GM12878 (cell line): ENCODE results near the gene THAP2. TPM values are rescaled to one million over a fixed set of nuclear protein-coding genes. Genes with fewer than 3 reads are reported as not detected.
A peak's percentile ranks its signal among the peaks of the same experiment; 100 is the strongest.

Experiments
- ATAC-seq: fragments of 200-7000 bp; cut with Tn5 transposase; 3 replicates; pipeline ENCODE4 v1.9.1; 2020; ENCODE audit warnings: mild to moderate bottlenecking, moderate library complexity
- BruUV-seq: library from RNA; stranded (reverse); fragments of 400-500 nt; replicated peaks from 2 replicates; lab custom pipeline; 2021; lab: Mats Ljungman, UMichigan
- CTCF ChIA-PET: fragments of 300-600 bp; sonication (Branson Sonifier 250); formaldehyde crosslinking; extraction: SDS; loops from one replicate; lab custom pipeline; 2021; ENCODE audit warnings: inconsistent platforms; lab: Yijun Ruan, JAX
- POLR2A ChIA-PET: fragments of 350-600 bp; formaldehyde crosslinking; extraction: SDS; loops from one replicate; lab custom pipeline; 2021; ENCODE audit warnings: inconsistent platforms; lab: Charles Lee
- RAD21 ChIA-PET: fragments of 300-600 bp; sonication (Branson Sonifier 250); formaldehyde crosslinking; loops from one replicate; lab custom pipeline; 2023; ENCODE audit warnings: antibody characterized with exemption; ENCODE audit not compliant: unreplicated experiment; lab: Charles Lee
- SMC1A ChIA-PET: fragments of 300-600 bp; sonication (Branson Sonifier 250); formaldehyde crosslinking; loops from one replicate; lab custom pipeline; 2023; ENCODE audit not compliant: unreplicated experiment, uncharacterized antibody; lab: Charles Lee
- DNase-seq: peaks from one replicate; pipeline ENCODE4 v3.0.0-alpha.2; 2011; ENCODE audit warnings: low read depth, low spot score
- FAIRE-seq: peaks from 3 replicates; lab custom pipeline; 2011; peaks lifted over from hg19 to GRCh38; lab: Jason Lieb, UNC
- H2AFZ ChIP-seq: 2 replicates; pipeline ENCODE4 v1.6.0; 2011; ENCODE audit warnings: low read depth, low read length, control low read depth; ENCODE audit not compliant: control insufficient read depth
- H3K27ac ChIP-seq: 2 replicates; pipeline ENCODE4 v1.5.1; 2011; ENCODE audit warnings: control low read depth; ENCODE audit not compliant: control insufficient read depth, insufficient read depth
- H3K27me3 ChIP-seq, 2 experiments: replicated peaks in 1 of 2; 2 replicates each; pipeline versions ENCODE4 v1.6.0 to v1.6.1; 2011; ENCODE audit warnings: low read length in 1 of 2; ENCODE audit not compliant: control insufficient read depth in 2 of 2, insufficient read depth in 2 of 2
- H3K36me3 ChIP-seq, 2 experiments: 2 replicates each; pipeline ENCODE4 v1.5.1; 2011; ENCODE audit warnings: low read length in 1 of 2; ENCODE audit not compliant: control insufficient read depth in 2 of 2, insufficient read depth in 2 of 2
- H3K4me1 ChIP-seq: 2 replicates; pipeline ENCODE4 v1.6.1; 2011; ENCODE audit warnings: mild to moderate bottlenecking, low read length, moderate library complexity, mixed read lengths; ENCODE audit not compliant: control insufficient read depth, insufficient read depth
- H3K4me2 ChIP-seq: 2 replicates; pipeline ENCODE4 v1.6.0; 2011; ENCODE audit warnings: control low read depth; ENCODE audit not compliant: control insufficient read depth, insufficient read depth
- H3K4me3 ChIP-seq: fragments of 200-600 bp; sonication (generic); 2 replicates; pipeline ENCODE4 v1.5.1; 2016
- H3K79me2 ChIP-seq: 2 replicates; pipeline ENCODE4 v1.6.0; 2011; ENCODE audit warnings: low read length; ENCODE audit not compliant: control insufficient read depth, insufficient read depth
- H3K9ac ChIP-seq: 2 replicates; pipeline ENCODE4 v1.8.0; 2011; ENCODE audit warnings: low read length, control low read depth, mixed read lengths; ENCODE audit not compliant: control insufficient read depth, insufficient read depth
- H3K9me3 ChIP-seq: replicated peaks from 3 replicates; pipeline ENCODE4 v1.5.1; 2011; ENCODE audit warnings: mild to moderate bottlenecking, low read length; ENCODE audit not compliant: control insufficient read depth, insufficient read depth
- H4K20me1 ChIP-seq: 2 replicates; pipeline ENCODE4 v1.6.0; 2011; ENCODE audit not compliant: control insufficient read depth, insufficient read depth
- KLF5 ChIP-seq: fragments of 450-650 bp; IDR thresholded peaks from 2 replicates; pipeline ENCODE4 v1.6.1; 2014; ENCODE audit warnings: mild to moderate bottlenecking; ENCODE audit not compliant: partially characterized antibody
- RAD21 ChIP-seq: IDR thresholded peaks from 2 replicates; pipeline ENCODE4 v1.6.1; 2011; ENCODE audit warnings: mild to moderate bottlenecking, low read depth, low read length, moderate library complexity; ENCODE audit not compliant: insufficient read depth
- SMC3 ChIP-seq: IDR thresholded peaks from 2 replicates; pipeline ENCODE4 v1.6.1; 2011; ENCODE audit warnings: low read length, improper control_type of control experiment, borderline replicate concordance
- WGBS: methylation state at CpG from one replicate; pipeline ENCODE4 v1.1.6; 2016; ENCODE audit warnings: low lambda C conversion rate; ENCODE audit not compliant: insufficient replicate concordance, insufficient coverage; ENCODE audit errors: missing lambda C conversion rate; 5-methylcytosine and 5-hydroxymethylcytosine counted together
- in situ Hi-C: fragments of 300-500 bp; cut with MboI; formaldehyde crosslinking; loops from 9 replicates; pipeline ENCODE4 v1.14.3; 2018; ENCODE audit warnings: mixed read lengths
- intact Hi-C: fragments of 100-400 bp; cut with micrococcal nuclease; formaldehyde crosslinking; loops from one replicate; pipeline ENCODE4 v1.14.2; 2022; ENCODE audit not compliant: unreplicated experiment
- polyA plus RNA-seq, 11 experiments: library from polyadenylated mRNA; depleted of rRNA in 4 of 11; unstranded in 6 of 11; stranded (reverse) in 5 of 11; fragments of >200 nt; fragmentation: Nextera tagmentation in 4 of 11; fragmentation: Illumina TruSeq in 1 of 11; extraction: Ambion mirVana in 4 of 11; extraction: Trizol in 1 of 11; gene quantifications; 1 replicate in 1 of 11; 2 replicates in 10 of 11; pipeline versions ENCODE4 v1.2.1 to v1.2.3, GENCODE V29; 2011 to 2016; ENCODE audit warnings: inconsistent platforms in 2 of 11, missing spikeins in 2 of 11, low read depth in 1 of 11
- total RNA-seq, 4 experiments: library from RNA; depleted of rRNA in 3 of 4; stranded (reverse); fragments of >200 nt in 3 of 4; fragmentation: Illumina TruSeq in 1 of 4; extraction: Trizol in 1 of 4; gene quantifications; 2 replicates each; pipeline versions ENCODE4 v1.2.1 to v1.2.3, GENCODE V29; 2013 to 2021
- TF ChIP-seq, protein P1 (sequence below): IDR thresholded peaks from 2 replicates; pipeline ENCODE4 v1.6.1; 2011; ENCODE audit warnings: borderline replicate concordance, low read depth, mild to moderate bottlenecking, moderate library complexity, low read length; ENCODE audit not compliant: insufficient read depth, poor library complexity, severe bottlenecking
- TF ChIP-seq, protein P2 (sequence below), 3 experiments: IDR thresholded peaks in 2 of 3; conservative IDR thresholded peaks in 1 of 3; 2 replicates each; pipeline ENCODE4 v1.5.1; 2011; ENCODE audit warnings: low read depth in 3 of 3, low read length in 3 of 3, mild to moderate bottlenecking in 3 of 3, control low read depth in 2 of 3, moderate library complexity in 2 of 3, inconsistent platforms in 1 of 3, mixed read lengths in 1 of 3; ENCODE audit not compliant: control insufficient read depth in 2 of 3, insufficient read depth in 1 of 3; ENCODE audit errors: extremely low read depth in 1 of 3

The THAP2 gene
- total and polyA plus RNA-seq, 10 of the 15 experiments (the other 5 are each of a cell fraction or from before 2014, with no cell fraction given) = 4.1 to 18.0 (median 7.3) TPM

- H3K27me3 ChIP-seq = no peaks in the 10 kb centered on the region
- no TSS peak for BruUV-seq
- H3K27ac ChIP-seq = no peak overlapping the region
- intact Hi-C loops = loop anchor here (2.0 kb wide), 1 partner anchor 222 kb away; no protein-coding TSS in a partner anchor
- WGBS = 38% methylated on average over 3 of the region's 3 CpGs
- H3K4me2 ChIP-seq = no peak overlapping the region
- peak; percentile 96 for FAIRE-seq
- peak; percentile 12 for DNase-seq
- H3K4me3 ChIP-seq = no peak overlapping the region
- ChIA-PET RAD21 (interaction anchor here (0.9 to 3.0 kb wide), 10 partner anchors 10 to 221 kb away, joined by 3 to 52 read pairs (median 5); partner anchors contain the start of genes THAP2, TMEM19 and ZFC3H1), CTCF (interaction anchor here (0.7 to 2.4 kb wide), 48 partner anchors 10 to 255 kb away, joined by 3 to 75 read pairs (median 5); partner anchors contain the start of genes RAB21, THAP2, TMEM19 and ZFC3H1), POLR2A (interaction anchor here (1.0 to 1.4 kb wide), 2 partner anchors 28 to 110 kb away, joined by 3 to 7 read pairs; partner anchors contain the start of gene THAP2), SMC1A (interaction anchor here (0.7 to 10.8 kb wide), 19 partner anchors 9 to 221 kb away, joined by 3 to 95 read pairs (median 4); partner anchors contain the start of genes THAP2, TMEM19 and ZFC3H1)
- H3K4me1 ChIP-seq = no peaks in the 10 kb centered on the region; the same call in 1 of the 2 replicates
- H2AFZ ChIP-seq = no peak overlapping the region
- H3K9ac ChIP-seq = no peak overlapping the region
- in situ Hi-C loops = loop anchor here (10.0 kb wide), 1 partner anchor 222 kb away; no protein-coding TSS in a partner anchor
- H3K36me3 ChIP-seq = peaks cover 5 to 32% of the 10 kb centered on the region in 2 experiments
- H4K20me1 ChIP-seq = no peaks in the 10 kb centered on the region
- H3K9me3 ChIP-seq = no peaks in the 10 kb centered on the region
- no peaks in the 10 kb centered on the region for H3K79me2 ChIP-seq
- ATAC-seq = peak; percentile 81
- TF ChIP-seq, protein P1, sequence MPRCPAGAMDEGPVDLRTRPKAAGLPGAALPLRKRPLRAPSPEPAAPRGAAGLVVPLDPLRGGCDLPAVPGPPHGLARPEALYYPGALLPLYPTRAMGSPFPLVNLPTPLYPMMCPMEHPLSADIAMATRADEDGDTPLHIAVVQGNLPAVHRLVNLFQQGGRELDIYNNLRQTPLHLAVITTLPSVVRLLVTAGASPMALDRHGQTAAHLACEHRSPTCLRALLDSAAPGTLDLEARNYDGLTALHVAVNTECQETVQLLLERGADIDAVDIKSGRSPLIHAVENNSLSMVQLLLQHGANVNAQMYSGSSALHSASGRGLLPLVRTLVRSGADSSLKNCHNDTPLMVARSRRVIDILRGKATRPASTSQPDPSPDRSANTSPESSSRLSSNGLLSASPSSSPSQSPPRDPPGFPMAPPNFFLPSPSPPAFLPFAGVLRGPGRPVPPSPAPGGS = no peak
- TF ChIP-seq RAD21 (peak; percentile 63), KLF5 (no peak), SMC3 (peak; percentile 41; the same call in 1 of the 2 replicates)
- TF ChIP-seq, protein P2, sequence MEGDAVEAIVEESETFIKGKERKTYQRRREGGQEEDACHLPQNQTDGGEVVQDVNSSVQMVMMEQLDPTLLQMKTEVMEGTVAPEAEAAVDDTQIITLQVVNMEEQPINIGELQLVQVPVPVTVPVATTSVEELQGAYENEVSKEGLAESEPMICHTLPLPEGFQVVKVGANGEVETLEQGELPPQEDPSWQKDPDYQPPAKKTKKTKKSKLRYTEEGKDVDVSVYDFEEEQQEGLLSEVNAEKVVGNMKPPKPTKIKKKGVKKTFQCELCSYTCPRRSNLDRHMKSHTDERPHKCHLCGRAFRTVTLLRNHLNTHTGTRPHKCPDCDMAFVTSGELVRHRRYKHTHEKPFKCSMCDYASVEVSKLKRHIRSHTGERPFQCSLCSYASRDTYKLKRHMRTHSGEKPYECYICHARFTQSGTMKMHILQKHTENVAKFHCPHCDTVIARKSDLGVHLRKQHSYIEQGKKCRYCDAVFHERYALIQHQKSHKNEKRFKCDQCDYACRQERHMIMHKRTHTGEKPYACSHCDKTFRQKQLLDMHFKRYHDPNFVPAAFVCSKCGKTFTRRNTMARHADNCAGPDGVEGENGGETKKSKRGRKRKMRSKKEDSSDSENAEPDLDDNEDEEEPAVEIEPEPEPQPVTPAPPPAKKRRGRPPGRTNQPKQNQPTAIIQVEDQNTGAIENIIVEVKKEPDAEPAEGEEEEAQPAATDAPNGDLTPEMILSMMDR (IDR thresholded peaks at IDR 0.05 in 2 of 3, conservative IDR thresholded peaks at IDR 0.05 in 1 of 3; ENCODE audit: control insufficient read depth in 2 of 3, extremely low read depth in 1 of 3, insufficient read depth in 1 of 3, low read depth in 3 of 3, low read length in 3 of 3) = peak; percentile 65 to 73 (median 71)
Measured at GRCh38 chr12:71636704-71637115, 27.4 kb upstream of the THAP2 start.
